H9 (cell line): ENCODE measurements around the gene CLDN22. TPM values are rescaled to one million over a fixed set of nuclear protein-coding genes. Genes with fewer than 3 reads are reported as not detected.

ENCODE experiments used
- DNase-seq: peaks from one replicate; pipeline ENCODE4 v3.0.0-alpha.2; 2017
- H2AFZ ChIP-seq: one replicate; pipeline ENCODE4 v1.6.1; 2013; ENCODE audit warnings: mild to moderate bottlenecking, low read length, control low read depth, moderate library complexity
- H2AK5ac ChIP-seq: 2 replicates; pipeline ENCODE4 v1.6.1; 2013; ENCODE audit warnings: low read length, control low read depth, mixed read lengths; ENCODE audit not compliant: insufficient read length
- H2BK120ac ChIP-seq: one replicate; pipeline ENCODE4 v1.6.1; 2013; ENCODE audit warnings: low read depth, mild to moderate bottlenecking, low read length, control low read depth, inconsistent platforms; ENCODE audit not compliant: poor library complexity, severe bottlenecking
- H2BK12ac ChIP-seq: 2 replicates; pipeline ENCODE4 v1.6.1; 2013; ENCODE audit warnings: low read length, control low read depth, mixed read lengths, low read depth; ENCODE audit not compliant: insufficient read length
- H2BK15ac ChIP-seq: 2 replicates; pipeline ENCODE4 v1.6.1; 2013; ENCODE audit warnings: low read depth, low read length, control low read depth
- H2BK20ac ChIP-seq: one replicate; pipeline ENCODE4 v1.6.1; 2013; ENCODE audit warnings: low read depth, mild to moderate bottlenecking, low read length, control low read depth, inconsistent platforms; ENCODE audit not compliant: poor library complexity, severe bottlenecking
- H2BK5ac ChIP-seq: 2 replicates; pipeline ENCODE4 v1.6.1; 2013; ENCODE audit warnings: low read length, control low read depth, mixed read lengths; ENCODE audit not compliant: insufficient read length
- H3K14ac ChIP-seq: 2 replicates; pipeline ENCODE4 v1.6.1; 2013; ENCODE audit warnings: low read length, control low read depth; ENCODE audit not compliant: insufficient read depth
- H3K18ac ChIP-seq: 2 replicates; pipeline ENCODE4 v1.6.1; 2013; ENCODE audit warnings: low read depth, mild to moderate bottlenecking, mixed read lengths, low read length, control low read depth; ENCODE audit not compliant: insufficient read length
- H3K23ac ChIP-seq: 2 replicates; pipeline ENCODE4 v1.6.1; 2013; ENCODE audit warnings: low read length, control low read depth, mixed read lengths, low read depth; ENCODE audit not compliant: insufficient read length
- H3K23me2 ChIP-seq: 2 replicates; pipeline ENCODE4 v1.6.1; 2013; ENCODE audit warnings: low read depth, mild to moderate bottlenecking, mixed read lengths, low read length, control low read depth; ENCODE audit not compliant: insufficient read length, poor library complexity, severe bottlenecking
- H3K27ac ChIP-seq: 2 replicates; pipeline ENCODE4 v1.5.1; 2013; ENCODE audit warnings: low read length, control low read depth, mixed read lengths, low read depth; ENCODE audit not compliant: insufficient read length
- H3K27me3 ChIP-seq: 2 replicates; pipeline ENCODE4 v1.6.1; 2013; ENCODE audit warnings: low read length, control low read depth, inconsistent platforms; ENCODE audit not compliant: insufficient read depth
- H3K4ac ChIP-seq: 2 replicates; pipeline ENCODE4 v1.6.1; 2013; ENCODE audit warnings: low read depth, mild to moderate bottlenecking, control low read depth, inconsistent platforms, low read length, moderate library complexity
- H3K4me1 ChIP-seq: 2 replicates; pipeline ENCODE4 v1.6.1; 2013; ENCODE audit warnings: low read length, control low read depth, inconsistent platforms; ENCODE audit not compliant: insufficient read depth
- H3K4me2 ChIP-seq: 2 replicates; pipeline ENCODE4 v1.6.1; 2013; ENCODE audit warnings: low read length, control low read depth, mixed read lengths; ENCODE audit not compliant: insufficient read length, insufficient read depth
- H3K56ac ChIP-seq: 2 replicates; pipeline ENCODE4 v1.6.1; 2013; ENCODE audit warnings: low read depth, mild to moderate bottlenecking, mixed read lengths, low read length, control low read depth; ENCODE audit not compliant: insufficient read length
- H3K79me1 ChIP-seq: 2 replicates; pipeline ENCODE4 v1.6.1; 2013; ENCODE audit warnings: low read depth, mild to moderate bottlenecking, moderate library complexity, low read length, control low read depth, inconsistent platforms; ENCODE audit not compliant: insufficient read depth, poor library complexity, severe bottlenecking
- H3K79me2 ChIP-seq: 2 replicates; pipeline ENCODE4 v1.6.1; 2013; ENCODE audit warnings: low read length, control low read depth, inconsistent platforms; ENCODE audit not compliant: insufficient read depth
- H3K9ac ChIP-seq: 2 replicates; pipeline ENCODE4 v1.6.1; 2013; ENCODE audit warnings: low read length, control low read depth, mixed read lengths; ENCODE audit not compliant: insufficient read length; ENCODE audit errors: extremely low read depth
- H3K9me3 ChIP-seq: one replicate; pipeline ENCODE4 v1.6.1; 2013; ENCODE audit warnings: low read depth, low read length, inconsistent platforms; ENCODE audit not compliant: control insufficient read depth
- H3T11ph ChIP-seq: one replicate; pipeline ENCODE4 v1.6.1; 2013; ENCODE audit warnings: mild to moderate bottlenecking, low read length, control low read depth, inconsistent platforms
- H4K20me1 ChIP-seq: one replicate; pipeline ENCODE4 v1.6.1; 2013; ENCODE audit not compliant: control insufficient read depth, insufficient read length, insufficient read depth
- H4K5ac ChIP-seq: 2 replicates; pipeline ENCODE4 v1.6.1; 2013; ENCODE audit warnings: low read depth, mild to moderate bottlenecking, mixed read lengths, low read length, control low read depth; ENCODE audit not compliant: insufficient read length
- H4K8ac ChIP-seq: replicated peaks from 2 replicates; pipeline ENCODE4 v1.6.1; 2013; ENCODE audit warnings: low read length, control low read depth, mixed read lengths, low read depth; ENCODE audit not compliant: insufficient read length
- H4K91ac ChIP-seq: 2 replicates; pipeline ENCODE4 v1.6.1; 2013; ENCODE audit warnings: low read depth, mild to moderate bottlenecking, moderate library complexity, mixed read lengths, low read length, control low read depth; ENCODE audit not compliant: insufficient read length
- H3K27ac Mint-ChIP-seq, 3 experiments: 2 replicates in 2 of 3; 3 replicates in 1 of 3; pipeline ENCODE4 v1.8.0; 2020 to 2021; ENCODE audit warnings: mixed read lengths in 3 of 3, mild to moderate bottlenecking in 1 of 3, moderate library complexity in 1 of 3
- H3K27me3 Mint-ChIP-seq: 2 replicates; pipeline ENCODE4 v1.8.0; 2021; ENCODE audit warnings: low read depth, mild to moderate bottlenecking, moderate library complexity, mixed read lengths
- H3K36me3 Mint-ChIP-seq, 3 experiments: 2 replicates in 2 of 3; 3 replicates in 1 of 3; pipeline ENCODE4 v1.8.0; 2020 to 2021; ENCODE audit warnings: low read depth in 3 of 3, mixed read lengths in 3 of 3; ENCODE audit not compliant: insufficient read depth in 1 of 3
- H3K4me1 Mint-ChIP-seq, 2 experiments: 2 replicates each; pipeline ENCODE4 v1.8.0; 2020; ENCODE audit warnings: mixed read lengths in 2 of 2
- H3K4me3 Mint-ChIP-seq, 2 experiments: 2 replicates in 1 of 2; 3 replicates in 1 of 2; pipeline ENCODE4 v1.8.0; 2020 to 2021; ENCODE audit warnings: mild to moderate bottlenecking in 2 of 2, mixed read lengths in 2 of 2, moderate library complexity in 1 of 2
- H3K9me3 Mint-ChIP-seq, 2 experiments: 2 replicates in 1 of 2; 3 replicates in 1 of 2; pipeline ENCODE4 v1.8.0; 2020; ENCODE audit warnings: mild to moderate bottlenecking in 2 of 2, mixed read lengths in 2 of 2, moderate library complexity in 1 of 2
- CTCF ChIP-seq: fragments of 200-600 bp; sonication (generic); conservative IDR thresholded peaks from 3 replicates; pipeline ENCODE4 v1.8.0; 2021; ENCODE audit warnings: antibody characterized with exemption, mild to moderate bottlenecking
- WGBS: extraction: QIAGEN DNeasy Blood & Tissue Kit; methylation state at CpG from one replicate; pipeline ENCODE4 v1.1.7; 2013; ENCODE audit warnings: missing lambda C conversion rate, low lambda C conversion rate, mixed read lengths; ENCODE audit not compliant: insufficient read length; ENCODE audit errors: extremely low coverage; 5-methylcytosine and 5-hydroxymethylcytosine counted together
- total RNA-seq: library from RNA; stranded (reverse); gene quantifications from 2 replicates; pipeline ENCODE4 v1.2.1, GENCODE V29; 2021

Gene CLDN22
- total RNA-seq, 1 experiment from 2014 or later = not detected

DNA sequence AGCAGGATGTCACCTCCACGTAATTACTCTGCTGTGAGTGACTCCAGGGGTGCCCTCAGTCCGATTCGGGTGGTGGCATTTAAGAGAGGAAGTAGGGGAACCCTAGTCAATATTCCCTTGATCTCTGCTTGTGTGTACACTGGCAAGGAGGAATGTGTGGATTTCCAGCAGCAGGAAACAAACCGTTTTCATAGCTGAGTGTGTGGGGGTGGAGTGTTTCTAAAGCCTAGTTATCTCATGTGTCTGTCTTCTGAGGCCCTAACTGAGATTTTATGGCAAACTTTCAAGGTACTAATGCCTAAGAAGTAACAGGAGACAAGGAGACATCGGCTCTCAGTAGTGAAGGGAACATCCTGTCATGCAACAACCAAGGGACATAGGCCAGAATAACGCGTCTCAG lies 8.8 kb upstream of the CLDN22 start:
- no peak overlapping the region for H3K18ac ChIP-seq
- no peaks in the 10 kb centered on the region for H3K23me2 ChIP-seq
- H2BK5ac ChIP-seq = no peak overlapping the region
- H3K23ac ChIP-seq = no peak overlapping the region
- H3K27me3 ChIP-seq = no peaks in the 10 kb centered on the region
- H3K4me2 ChIP-seq = no peak overlapping the region
- DNase-seq = no peak
- H3K9me3 ChIP-seq = no peaks in the 10 kb centered on the region
- H3K79me1 ChIP-seq = no peaks in the 10 kb centered on the region
- peaks cover 3% of the 10 kb centered on the region for H3K27me3 Mint-ChIP-seq
- no peak overlapping the region for H3K4me3 Mint-ChIP-seq
- H2BK15ac ChIP-seq = no peak overlapping the region
- no peak overlapping the region for H2AFZ ChIP-seq
- no peak overlapping the region for H3K9ac ChIP-seq
- H3K4me1 Mint-ChIP-seq = no peaks in the 10 kb centered on the region
- no peak overlapping the region for H3K4ac ChIP-seq
- no peak overlapping the region for H4K5ac ChIP-seq
- H4K20me1 ChIP-seq = no peaks in the 10 kb centered on the region
- no peak overlapping the region for H2BK120ac ChIP-seq
- no peak overlapping the region for H4K91ac ChIP-seq
- no peak overlapping the region for H3K27ac ChIP-seq
- no CpG with 5 or more reads among the region's 7 CpGs for WGBS
- no peak overlapping the region for H3T11ph ChIP-seq
- peaks cover 19 to 24% of the 10 kb centered on the region in 2 experiments for H3K9me3 Mint-ChIP-seq
- no peak overlapping the region for H4K8ac ChIP-seq
- H3K27ac Mint-ChIP-seq = no peak overlapping the region
- H3K56ac ChIP-seq = no peak overlapping the region
- no peak overlapping the region for H2BK20ac ChIP-seq
- no peak overlapping the region for H2BK12ac ChIP-seq
- peaks cover 8 to 22% (median 15%) of the 10 kb centered on the region in 3 experiments for H3K36me3 Mint-ChIP-seq
- H3K14ac ChIP-seq = no peak overlapping the region
- no peaks in the 10 kb centered on the region for H3K4me1 ChIP-seq
- H3K79me2 ChIP-seq = no peaks in the 10 kb centered on the region
- no peak for TF ChIP-seq CTCF
- H2AK5ac ChIP-seq = no peak overlapping the region
